ENCODE data around the gene PRKCG.

Gene PRKCG

GRCh38 chr19:53894707-53895106, 12.7 kb downstream of the PRKCG start:
- no peak for DNase-seq (ENCODE audit: low read depth)
- no peak for TF ChIP-seq CTCF (IDR thresholded peaks at IDR 0.05; ENCODE audit: low read depth, low read length, missing control alignments)
- no peak overlapping the region for H3K4me3 ChIP-seq (ENCODE audit: low read depth, low read length)

GRCh38 chr19:53896682-53897081, 14.7 kb downstream of the PRKCG start:
- TF ChIP-seq CTCF (IDR thresholded peaks at IDR 0.05; ENCODE audit: low read depth, low read length, missing control alignments), result no peak
- no peak for DNase-seq (ENCODE audit: low read depth)
- H3K4me3 ChIP-seq (ENCODE audit: low read depth, low read length), result no peak overlapping the region

- TF ChIP-seq CTCF (IDR thresholded peaks at IDR 0.05; ENCODE audit: low read depth, low read length, missing control alignments), result no peak
- no peak overlapping the region for H3K4me3 ChIP-seq (ENCODE audit: low read depth, low read length)
- DNase-seq (ENCODE audit: low read depth), result no peak
Observed at GRCh38 chr19:53897459-53897858, 15.5 kb downstream of the PRKCG start.

GRCh38 chr19:53898166-53898565, 16.2 kb downstream of the PRKCG start:
- H3K4me3 ChIP-seq (ENCODE audit: low read depth, low read length), result no peak overlapping the region
- DNase-seq (ENCODE audit: low read depth), result no peak
- TF ChIP-seq CTCF (IDR thresholded peaks at IDR 0.05; ENCODE audit: low read depth, low read length, missing control alignments), result no peak

GRCh38 chr19:53898636-53899341, 16.8 kb downstream of the PRKCG start:
- DNase-seq (ENCODE audit: low read depth), result no peak
- H3K4me3 ChIP-seq (ENCODE audit: low read depth, low read length), result no peak overlapping the region
- TF ChIP-seq CTCF (IDR thresholded peaks at IDR 0.05; ENCODE audit: low read depth, low read length, missing control alignments), result no peak

- TF ChIP-seq CTCF (IDR thresholded peaks at IDR 0.05; ENCODE audit: low read depth, low read length, missing control alignments), result no peak
- no peak overlapping the region for H3K4me3 ChIP-seq (ENCODE audit: low read depth, low read length)
- no peak for DNase-seq (ENCODE audit: low read depth)
Observed at GRCh38 chr19:53900191-53900860, 18.3 kb downstream of the PRKCG start.
